Loucy (cell line): ENCODE results near the gene ITGB1BP1.

Experiments
- H2AFZ ChIP-seq: fragments of 200-600 bp; sonication (generic); 2 replicates; pipeline ENCODE4 v1.6.0; 2016; ENCODE audit warnings: antibody characterized with exemption, mild to moderate bottlenecking, low read length, moderate library complexity
- H3F3A ChIP-seq: fragments of 200-600 bp; 2 replicates; pipeline ENCODE4 v1.6.0; 2016; ENCODE audit warnings: antibody characterized with exemption, low read depth, mild to moderate bottlenecking
- H3K27me3 ChIP-seq: fragments of 200-600 bp; sonication (generic); 2 replicates; pipeline ENCODE4 v1.6.1; 2014; ENCODE audit warnings: low read length, mild to moderate bottlenecking; ENCODE audit not compliant: insufficient read depth, poor library complexity, severe bottlenecking
- H3K36me3 ChIP-seq: fragments of 200-600 bp; sonication (generic); 2 replicates; pipeline ENCODE4 v1.6.1; 2016; ENCODE audit warnings: low read length; ENCODE audit not compliant: insufficient read depth
- H3K4me1 ChIP-seq: fragments of 200-600 bp; sonication (generic); 2 replicates; pipeline ENCODE4 v1.5.1; 2014; ENCODE audit warnings: low read length, mild to moderate bottlenecking; ENCODE audit not compliant: insufficient read depth, poor library complexity, severe bottlenecking
- H3K4me2 ChIP-seq: fragments of 200-600 bp; sonication (generic); 2 replicates; pipeline ENCODE4 v1.6.0; 2014; ENCODE audit warnings: antibody characterized with exemption, low read length, low read depth, mild to moderate bottlenecking; ENCODE audit not compliant: poor library complexity, severe bottlenecking
- H3K4me3 ChIP-seq: fragments of 200-600 bp; sonication (generic); 2 replicates; pipeline ENCODE4 v1.5.1; 2014; ENCODE audit warnings: low read length, mild to moderate bottlenecking, mixed read lengths; ENCODE audit not compliant: poor library complexity, severe bottlenecking
- H3K79me2 ChIP-seq: fragments of 200-600 bp; sonication (generic); 2 replicates; pipeline ENCODE4 v1.6.1; 2014; ENCODE audit warnings: low read length; ENCODE audit not compliant: insufficient read depth
- H3K9ac ChIP-seq: fragments of 200-600 bp; sonication (generic); 2 replicates; pipeline ENCODE4 v1.6.0; 2014; ENCODE audit warnings: mild to moderate bottlenecking, low read depth, low read length, moderate library complexity; ENCODE audit not compliant: poor library complexity, severe bottlenecking
- H3K9me2 ChIP-seq: fragments of 200-600 bp; sonication (generic); replicated peaks from 2 replicates; pipeline ENCODE4 v1.6.1; 2016; ENCODE audit warnings: low read depth, low read length, mixed read lengths
- H3K9me3 ChIP-seq: fragments of 200-600 bp; sonication (generic); 2 replicates; pipeline ENCODE4 v1.6.1; 2014; ENCODE audit warnings: mild to moderate bottlenecking, antibody characterized with exemption, low read length, low read depth; ENCODE audit not compliant: insufficient read depth
- H4K20me1 ChIP-seq: fragments of 200-600 bp; sonication (generic); 2 replicates; pipeline ENCODE4 v1.6.0; 2014; ENCODE audit warnings: antibody characterized with exemption, low read length, mild to moderate bottlenecking; ENCODE audit not compliant: insufficient read depth, poor library complexity, severe bottlenecking
- CTCF ChIP-seq: fragments of 200-600 bp; sonication (generic); conservative IDR thresholded peaks from 2 replicates; pipeline ENCODE4 v1.5.1; 2014; ENCODE audit warnings: mild to moderate bottlenecking, antibody characterized with exemption, low read length
- EZH2phosphoT487 ChIP-seq: fragments of 200-600 bp; IDR thresholded peaks from 2 replicates; pipeline ENCODE4 v1.6.1; 2018; ENCODE audit warnings: antibody characterized with exemption, mild to moderate bottlenecking, moderate library complexity, borderline replicate concordance

ITGB1BP1 gene

GRCh38 chr2:9379391-9379755 lies 44.0 kb downstream of the ITGB1BP1 start:
- Histone ChIP-seq H3K9me2 (no peaks in the 10 kb centered on the region), H3K4me2 (no peak overlapping the region), H3F3A (no peaks in the 10 kb centered on the region), H3K4me1 (peaks cover 4% of the 10 kb centered on the region), H3K4me3 (no peak overlapping the region), H3K9me3 (no peaks in the 10 kb centered on the region), H3K36me3 (peaks cover 26% of the 10 kb centered on the region; the same call in 1 of the 2 replicates), H3K79me2 (no peaks in the 10 kb centered on the region), H2AFZ (no peak overlapping the region), H3K9ac (no peak overlapping the region), H4K20me1 (no peaks in the 10 kb centered on the region), H3K27me3 (no peaks in the 10 kb centered on the region)
- TF ChIP-seq CTCF, result no peak
- no peak for TF ChIP-seq EZH2phosphoT487

DNA sequence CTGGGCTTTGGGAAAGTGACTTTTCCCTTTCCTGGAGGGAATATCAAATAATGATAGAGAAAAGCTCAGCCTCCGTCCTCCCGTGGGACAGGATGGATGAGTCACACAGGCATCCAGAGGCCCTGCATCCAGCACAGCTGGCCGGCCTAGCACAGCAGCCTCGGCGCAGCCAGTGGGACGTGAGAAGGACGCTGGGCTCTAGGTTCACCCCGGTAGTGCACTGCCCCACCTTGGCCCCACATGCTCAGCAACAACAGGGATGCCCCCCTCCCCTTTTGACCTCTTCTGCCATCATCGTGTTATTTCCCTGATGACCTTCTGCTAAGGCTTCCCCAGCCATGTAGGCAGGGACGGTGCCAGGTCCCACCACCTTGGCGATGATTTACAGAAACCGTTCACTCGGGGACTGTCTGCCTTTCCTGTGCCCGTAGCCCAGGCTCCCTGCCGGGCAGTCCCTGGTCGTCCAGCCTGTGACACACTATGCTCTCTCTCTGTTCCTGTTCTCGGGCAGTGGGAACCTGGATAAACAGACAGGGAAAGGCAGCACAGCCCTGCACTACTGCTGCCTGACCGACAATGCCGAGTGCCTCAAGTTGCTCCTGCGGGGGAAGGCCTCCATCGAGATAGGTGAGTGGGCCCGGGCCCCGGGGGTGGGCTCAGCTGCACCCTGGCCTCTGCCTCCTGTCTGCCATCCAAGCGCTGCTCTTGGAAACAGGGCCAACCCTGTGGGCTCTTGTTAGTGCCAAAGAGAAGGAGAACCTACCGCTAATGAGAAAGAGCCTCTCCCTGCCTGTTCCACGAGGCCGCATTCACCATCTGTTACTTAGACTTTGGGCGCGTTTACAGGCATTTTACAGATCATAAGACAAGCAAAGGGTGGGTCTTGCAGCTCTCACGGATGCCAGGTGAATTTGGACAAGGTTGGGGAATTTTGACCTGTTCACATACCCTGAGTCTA lies 44.6 kb downstream of the ITGB1BP1 start:
- Histone ChIP-seq H3K9ac (no peak overlapping the region), H3K4me3 (no peak overlapping the region), H3F3A (no peaks in the 10 kb centered on the region), H3K27me3 (no peaks in the 10 kb centered on the region), H3K79me2 (no peaks in the 10 kb centered on the region), H3K4me1 (peaks cover 4% of the 10 kb centered on the region), H3K4me2 (no peak overlapping the region), H3K9me3 (no peaks in the 10 kb centered on the region), H4K20me1 (no peaks in the 10 kb centered on the region), H3K36me3 (peaks cover 26% of the 10 kb centered on the region; the same call in 1 of the 2 replicates), H3K9me2 (no peaks in the 10 kb centered on the region), H2AFZ (no peak overlapping the region)
- TF ChIP-seq CTCF (no peak), EZH2phosphoT487 (no peak)

GRCh38 chr2:9377461-9378097 lies 45.7 kb downstream of the ITGB1BP1 start:
- Histone ChIP-seq H3K36me3 (peaks cover 23% of the 10 kb centered on the region; the same call in 1 of the 2 replicates), H3K4me2 (no peak overlapping the region), H2AFZ (no peak overlapping the region)

More at GRCh38 chr2:9377461-9378097, 45.7 kb downstream of the ITGB1BP1 start:
- no peak overlapping the region for H3K4me3 ChIP-seq
- peaks cover 4% of the 10 kb centered on the region for H3K4me1 ChIP-seq
- H3K9me2 ChIP-seq, result no peaks in the 10 kb centered on the region
- no peaks in the 10 kb centered on the region for H3F3A ChIP-seq
- no peaks in the 10 kb centered on the region for H3K79me2 ChIP-seq
- H3K9me3 ChIP-seq, result no peaks in the 10 kb centered on the region
- no peak overlapping the region for H3K9ac ChIP-seq
- H4K20me1 ChIP-seq, result no peaks in the 10 kb centered on the region
- TF ChIP-seq EZH2phosphoT487, result no peak
- TF ChIP-seq CTCF, result no peak
- H3K27me3 ChIP-seq, result no peaks in the 10 kb centered on the region
